NCI-H2029 treated with DMSO at 0.1 percent for 48 hours (cell line): ENCODE measurements around the gene LGR6.
"Not testable (repeated sequence)": the region's sequence is repeated elsewhere in the genome, so short reads cannot be mapped to it uniquely, and the experiment has no call there.

Source experiments
- DNase-seq: peaks from one replicate; lab custom pipeline; 2025; lab: John Stamatoyannopoulos, UW

The LGR6 gene

DNA sequence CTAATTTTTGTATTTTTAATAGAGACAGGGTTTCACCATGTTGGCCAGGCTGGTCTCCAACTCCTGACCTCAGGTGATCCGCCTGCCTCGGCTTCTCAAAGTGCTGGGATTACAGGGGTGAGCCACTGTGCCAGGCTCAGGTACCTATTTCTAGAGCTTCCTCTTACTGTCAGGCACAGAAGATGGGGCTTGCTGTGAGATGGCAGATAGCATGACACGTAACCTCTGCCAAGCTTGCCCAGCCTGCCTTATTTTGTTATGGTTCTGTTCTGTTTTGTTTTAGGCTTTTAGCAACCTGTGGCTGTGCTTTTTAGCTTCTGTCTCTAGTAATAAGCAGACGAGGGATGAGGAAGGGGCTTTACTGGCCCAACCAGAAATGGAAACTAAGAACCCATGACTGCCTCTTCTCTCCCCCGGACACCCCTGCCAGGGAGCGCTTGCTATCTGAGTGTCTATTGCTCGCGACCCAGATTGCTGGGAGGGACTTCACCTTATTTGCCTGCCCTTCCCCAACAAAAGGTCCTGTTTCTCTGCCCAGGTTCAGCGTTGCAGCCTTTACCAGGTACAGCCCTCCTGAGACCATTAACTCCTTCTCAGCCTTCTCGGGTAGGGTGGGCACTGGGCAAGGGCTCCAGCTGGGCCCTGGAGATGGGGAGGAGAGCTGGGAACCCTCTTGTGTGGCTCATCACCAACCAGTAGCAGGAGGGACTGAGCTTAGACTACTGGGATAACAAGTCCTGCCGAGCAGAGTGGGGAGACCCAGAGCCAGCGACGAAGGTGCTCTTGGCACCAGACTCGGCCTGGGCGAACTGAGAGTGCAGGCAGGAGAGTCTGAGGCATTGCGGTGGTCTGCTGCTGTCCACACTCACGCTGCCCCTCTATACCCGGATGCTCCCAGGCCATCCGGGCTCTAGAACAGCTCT, 13.5 kb upstream of the LGR6 start:
- DNase-seq = no peak

- DNase-seq = not testable (repeated sequence)
Observed at GRCh38 chr1:202180751-202181139, 12.9 kb upstream of the LGR6 start.

GRCh38 chr1:202181586-202181985, 12.0 kb upstream of the LGR6 start:
- DNase-seq = no peak

DNA sequence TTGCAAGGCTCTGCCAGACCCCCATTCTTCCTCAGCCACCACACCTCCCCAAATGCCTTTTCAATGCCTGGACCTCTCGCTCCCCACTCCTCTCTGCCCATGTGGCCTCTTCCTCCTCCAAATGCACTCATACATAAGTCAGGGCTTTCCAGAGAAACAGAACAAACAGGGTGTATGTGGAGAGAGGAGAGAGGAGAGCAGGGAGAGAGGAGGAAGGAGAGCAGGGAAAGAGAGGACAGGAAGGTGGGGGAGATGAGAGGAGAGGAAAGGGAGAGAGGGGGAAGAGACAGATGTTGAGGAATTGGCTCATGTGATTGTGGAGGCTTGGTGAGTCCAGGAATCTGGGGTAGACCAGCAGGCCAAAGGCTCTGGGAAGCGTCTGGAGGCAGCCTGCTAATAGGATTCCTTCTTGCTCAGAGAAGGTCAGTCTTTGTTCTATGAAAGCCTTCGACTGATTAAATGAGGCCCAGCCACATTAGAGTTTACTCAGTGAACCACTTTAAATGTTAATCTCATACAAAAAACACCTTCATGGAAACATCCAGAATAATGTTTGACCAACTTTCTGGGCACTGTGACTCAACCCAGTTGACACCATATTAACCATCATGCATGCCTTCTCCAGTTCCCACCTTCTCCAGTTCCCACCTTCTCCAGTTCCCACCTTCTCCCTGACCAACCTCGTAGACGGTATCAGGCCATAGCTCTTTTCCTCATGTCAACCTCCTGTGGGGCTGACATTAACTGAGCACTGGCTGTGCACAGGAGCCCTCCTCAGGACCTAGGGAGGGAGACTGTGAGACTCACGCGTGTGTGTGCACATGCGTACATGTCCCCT, 11.3 kb upstream of the LGR6 start:
- no peak for DNase-seq

- peak; percentile 26 for DNase-seq
Observed at GRCh38 chr1:202184750-202185460, 8.7 kb upstream of the LGR6 start.

GRCh38 chr1:202186327-202186726, 7.3 kb upstream of the LGR6 start:
- no peak for DNase-seq

- no peak for DNase-seq
Observed at GRCh38 chr1:202187041-202187671, 6.4 kb upstream of the LGR6 start.

DNA sequence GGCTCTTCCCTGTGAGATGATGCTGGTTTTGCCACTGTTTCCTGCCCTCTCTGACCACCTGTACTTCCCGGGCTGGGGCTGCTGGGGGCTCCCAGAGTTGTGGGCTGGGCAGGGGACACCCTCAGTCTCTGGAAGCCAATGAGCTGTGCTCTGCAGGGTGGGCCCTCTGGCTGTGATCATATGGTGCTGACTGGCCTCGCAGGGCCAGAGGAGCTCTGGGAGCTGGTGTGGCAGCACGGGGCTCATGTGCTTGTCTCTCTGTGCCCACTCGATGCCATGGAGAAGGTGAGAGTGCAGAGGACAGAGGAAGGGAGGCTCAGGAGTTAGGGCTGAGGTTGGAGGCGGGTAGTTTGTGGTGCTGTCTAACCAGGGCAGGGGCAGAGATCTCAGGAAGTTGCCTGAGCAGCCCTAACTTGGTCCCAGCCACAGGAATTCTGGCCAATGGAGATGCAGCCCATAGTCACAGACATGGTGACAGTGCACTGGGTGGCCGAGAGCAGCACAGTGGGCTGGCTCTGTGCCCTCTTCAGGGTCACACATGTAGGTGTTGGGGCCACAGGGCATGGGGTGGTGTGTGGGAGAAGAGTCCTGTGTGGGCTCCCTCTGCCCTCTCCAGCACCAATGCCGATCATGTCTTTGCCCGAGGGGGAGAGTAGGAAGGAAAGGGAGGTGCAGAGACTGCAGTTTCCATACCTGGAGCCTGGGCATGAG, 5.7 kb upstream of the LGR6 start:
- DNase-seq = no peak

DNA sequence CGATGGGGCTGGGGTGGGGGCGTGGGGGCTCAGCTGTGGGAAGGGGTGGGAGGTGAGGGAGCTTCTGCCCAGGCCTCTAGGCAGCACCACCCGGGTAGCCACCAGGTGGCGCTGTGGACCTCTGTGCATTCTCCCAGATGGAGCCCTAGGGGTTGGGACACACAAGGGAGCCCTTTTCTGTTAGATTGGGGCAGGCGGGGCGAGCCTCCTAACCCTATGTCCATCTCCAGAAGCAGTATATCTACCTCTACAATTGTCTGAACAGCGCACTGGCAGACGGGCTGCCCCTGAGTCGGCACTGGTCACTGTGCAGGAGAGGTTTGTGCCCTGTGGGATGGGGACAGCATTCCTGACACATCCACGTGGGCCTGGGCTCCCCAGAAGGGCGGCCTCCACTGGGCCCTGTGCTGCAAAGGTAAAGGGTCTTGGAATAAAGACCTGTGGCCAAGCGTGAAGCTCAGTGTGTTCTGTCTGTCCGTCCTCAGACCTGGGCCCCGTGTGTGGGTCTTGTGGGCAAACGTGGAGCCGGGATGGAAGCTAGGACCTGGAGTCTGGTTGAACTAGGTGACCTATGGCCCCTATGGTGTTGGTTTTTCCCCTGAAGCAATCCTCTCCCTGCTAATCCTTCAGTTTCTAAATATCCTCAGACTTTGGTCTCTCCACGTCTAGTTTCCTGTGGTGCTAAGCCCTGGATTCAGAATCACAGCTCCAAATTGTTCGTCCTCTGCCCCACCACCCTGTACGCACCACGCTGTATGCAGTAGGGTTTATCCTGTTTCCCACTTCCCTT, 4.4 kb upstream of the LGR6 start:
- no peak for DNase-seq

- DNase-seq = no peak
Observed at GRCh38 chr1:202189918-202190715, 3.5 kb upstream of the LGR6 start.

- not testable (repeated sequence) for DNase-seq
Observed at GRCh38 chr1:202191391-202191790, 2.2 kb upstream of the LGR6 start.

GRCh38 chr1:202192770-202193613, 607 bp upstream of the LGR6 start:
- DNase-seq = no peak

DNA sequence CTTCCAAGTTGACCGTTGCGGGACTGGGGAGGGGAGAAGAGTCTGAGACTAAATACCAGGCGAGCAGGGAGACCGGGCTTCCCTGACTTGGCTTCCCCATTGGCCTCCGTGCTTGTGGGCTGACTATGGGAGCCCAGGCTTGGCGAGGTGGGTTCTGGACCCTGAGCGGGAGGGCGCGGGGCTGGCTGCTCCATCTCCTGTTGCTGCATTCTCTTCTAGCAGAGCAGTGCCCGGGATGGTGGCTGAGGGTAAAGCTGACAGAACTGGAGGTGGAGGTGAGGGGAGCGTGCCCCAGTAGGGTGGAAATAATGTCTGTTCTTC, 689 bp downstream of the LGR6 start:
- no peak for DNase-seq

DNA sequence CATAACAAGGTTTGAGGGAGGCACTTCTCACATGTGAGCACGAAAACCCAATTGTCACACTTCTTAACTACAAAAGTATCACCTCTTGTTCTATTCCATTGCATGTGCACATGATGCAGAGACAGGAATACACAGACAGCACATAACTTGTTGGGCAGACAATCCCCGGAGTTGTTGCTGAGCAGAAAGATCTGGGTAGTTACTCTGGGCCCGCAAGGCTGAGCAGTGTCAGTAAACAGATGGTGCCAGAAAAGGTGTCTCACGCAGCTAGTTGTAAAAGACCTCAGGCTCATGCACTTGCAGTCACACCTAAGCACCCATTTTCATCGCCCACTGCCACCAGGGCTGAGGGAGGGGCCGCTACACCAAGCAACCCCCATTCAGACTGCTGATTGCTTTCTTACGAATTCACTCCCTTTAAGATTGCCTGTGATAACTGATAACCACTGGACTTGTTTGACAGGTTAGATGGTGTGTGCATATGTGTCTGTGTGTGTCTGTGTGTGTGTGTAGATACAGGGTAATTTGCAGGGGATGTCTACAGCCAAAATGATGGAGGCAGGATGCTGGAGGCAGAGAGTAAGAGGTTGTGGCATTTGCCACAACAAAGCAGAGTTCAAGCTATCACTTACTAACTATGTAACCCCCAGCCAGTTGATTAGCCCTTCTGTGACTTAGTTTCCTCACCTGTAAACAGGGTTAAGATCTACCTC, 4.2 kb downstream of the LGR6 start:
- no peak for DNase-seq

DNA sequence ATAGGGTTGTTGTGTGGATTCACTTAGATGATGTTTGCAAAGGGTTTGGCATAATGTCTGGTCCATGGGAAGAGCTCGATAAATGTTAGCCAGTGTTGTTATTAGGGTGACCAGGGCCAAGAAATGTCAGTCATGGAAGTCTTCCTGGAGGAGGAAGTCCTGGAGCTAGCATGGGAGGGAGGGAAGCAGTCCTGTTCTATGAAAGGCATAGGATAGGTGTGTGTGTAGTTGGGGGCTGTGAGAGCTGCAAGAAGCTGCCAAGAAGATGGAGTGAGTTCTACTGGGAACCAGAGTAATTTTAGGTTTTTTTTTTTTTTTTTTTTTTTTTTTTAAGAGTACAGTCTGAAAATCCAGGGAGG, 4.7 kb downstream of the LGR6 start:
- DNase-seq = no peak

GRCh38 chr1:202199040-202199889, 5.7 kb downstream of the LGR6 start:
- DNase-seq = no peak

GRCh38 chr1:202200112-202200548, 6.5 kb downstream of the LGR6 start:
- no peak for DNase-seq
